Activated CD8-positive, alpha-beta T cell treated with anti-CD3 and anti-CD28 coated beads for 36 hours (primary cell): ENCODE measurements around the gene LYRM4. TPM values are rescaled to one million over a fixed set of nuclear protein-coding genes. Genes with fewer than 3 reads are reported as not detected.

ENCODE experiments used
- ATAC-seq: fragments of 200-7000 bp; cut with Tn5 transposase; one replicate; pipeline ENCODE4 v1.10.0; 2021; ENCODE audit warnings: mild to moderate bottlenecking, moderate library complexity
- CTCF ChIA-PET: fragments of 350-600 bp; sonication (Branson Sonifier 250); formaldehyde crosslinking; loops from one replicate; lab custom pipeline; 2021; ENCODE audit warnings: antibody characterized with exemption; lab: Charles Lee
- POLR2A ChIA-PET: fragments of 350-600 bp; sonication (Branson Sonifier 250); formaldehyde crosslinking; loops from one replicate; lab custom pipeline; 2021; ENCODE audit warnings: antibody characterized with exemption; lab: Charles Lee
- DNase-seq: peaks from one replicate; pipeline ENCODE4 v3.0.0-alpha.2; 2020
- H3K27ac Mint-ChIP-seq: one replicate; pipeline ENCODE4 v1.8.0; 2021; ENCODE audit warnings: mild to moderate bottlenecking, mixed read lengths
- H3K27me3 Mint-ChIP-seq: one replicate; pipeline ENCODE4 v1.8.0; 2021; ENCODE audit warnings: mixed read lengths
- H3K36me3 Mint-ChIP-seq: one replicate; pipeline ENCODE4 v1.8.0; 2021; ENCODE audit warnings: low read depth, mixed read lengths
- H3K4me1 Mint-ChIP-seq: one replicate; pipeline ENCODE4 v1.8.0; 2021; ENCODE audit warnings: low read depth, mixed read lengths
- H3K4me3 Mint-ChIP-seq: one replicate; pipeline ENCODE4 v1.8.0; 2021; ENCODE audit warnings: mild to moderate bottlenecking, moderate library complexity, mixed read lengths
- H3K9me3 Mint-ChIP-seq: one replicate; pipeline ENCODE4 v1.8.0; 2021; ENCODE audit warnings: mixed read lengths
- CTCF ChIP-seq: fragments of 200-600 bp; IDR thresholded peaks from one replicate; pipeline ENCODE4 v1.8.0; 2022; ENCODE audit warnings: antibody characterized with exemption, mild to moderate bottlenecking
- intact Hi-C: fragments of 100-400 bp; cut with micrococcal nuclease; formaldehyde crosslinking; loops from one replicate; pipeline ENCODE4 v1.10.0; 2022
- total RNA-seq, 2 experiments: library from RNA; stranded (reverse); gene quantifications; one replicate each; pipeline ENCODE4 v1.2.3, GENCODE V29; 2021

LYRM4 gene
- 10 to 100 TPM; 43.5 to 50.6 TPM for total RNA-seq

- no peak for TF ChIP-seq CTCF
- ATAC-seq, result peak; percentile 85
- H3K4me3 Mint-ChIP-seq, result peak within 1 kb of the TSS; percentile 87
- peak; percentile 90 for DNase-seq
- H3K9me3 Mint-ChIP-seq, result no peaks in the 10 kb centered on the region
- no peaks in the 10 kb centered on the region for H3K27me3 Mint-ChIP-seq
- peaks cover 12% of the 10 kb centered on the region for H3K36me3 Mint-ChIP-seq
- peaks cover 37% of the 10 kb centered on the region for H3K4me1 Mint-ChIP-seq
- H3K27ac Mint-ChIP-seq, result peak within 1 kb of the TSS; percentile 100
- intact Hi-C loops, result no loop called here
- POLR2A ChIA-PET, result interaction anchor here (0.6 to 2.7 kb wide), 8 partner anchors 9 to 133 kb away, joined by 3 to 41 read pairs (median 3); no protein-coding TSS in a partner anchor
- CTCF ChIA-PET, result interaction anchor here (0.9 to 1.7 kb wide), 7 partner anchors 14 to 119 kb away, joined by 3 to 8 read pairs (median 3); no protein-coding TSS in a partner anchor
Measured at GRCh38 chr6:5260661-5261544, at the start of gene LYRM4, which contains the start of gene FARS2. LYRM4 (minus strand) TSS chr6:5260950; CDS start chr6:5260733, 217 bp downstream. FARS2 (plus strand) TSS chr6:5261513.

- CTCF ChIA-PET, result no interaction called here
- ATAC-seq (no peak), DNase-seq (no peak)
- intact Hi-C loops, result no loop called here
- Mint-ChIP-seq H3K4me1 (peaks cover 19% of the 10 kb centered on the region), H3K4me3 (no peak overlapping the region), H3K27ac (no peak overlapping the region), H3K27me3 (no peaks in the 10 kb centered on the region), H3K9me3 (no peaks in the 10 kb centered on the region), H3K36me3 (no peaks in the 10 kb centered on the region)
- POLR2A ChIA-PET, result no interaction called here
- no peak for TF ChIP-seq CTCF
Measured at GRCh38 chr6:5308066-5308465, 47.3 kb upstream of the LYRM4 start.

GRCh38 chr6:5307058-5307457, 46.3 kb upstream of the LYRM4 start:
- H3K4me1 Mint-ChIP-seq, result peaks cover 29% of the 10 kb centered on the region
- no peak overlapping the region for H3K4me3 Mint-ChIP-seq
- no peaks in the 10 kb centered on the region for H3K36me3 Mint-ChIP-seq
- no peaks in the 10 kb centered on the region for H3K9me3 Mint-ChIP-seq
- no peak for TF ChIP-seq CTCF
- no peak for DNase-seq
- CTCF ChIA-PET, result interaction anchor here (1.6 to 5.7 kb wide), 2 partner anchors 91 to 163 kb away, joined by 4 to 48 read pairs; no protein-coding TSS in a partner anchor
- POLR2A ChIA-PET, result no interaction called here
- intact Hi-C loops, result no loop called here
- H3K27me3 Mint-ChIP-seq, result no peaks in the 10 kb centered on the region
- H3K27ac Mint-ChIP-seq, result no peak overlapping the region
- no peak for ATAC-seq

GRCh38 chr6:5305968-5306626, 45.3 kb upstream of the LYRM4 start:
- Mint-ChIP-seq H3K36me3 (no peaks in the 10 kb centered on the region), H3K4me1 (peaks cover 36% of the 10 kb centered on the region), H3K27ac (no peak overlapping the region), H3K4me3 (no peak overlapping the region), H3K9me3 (no peaks in the 10 kb centered on the region), H3K27me3 (no peaks in the 10 kb centered on the region)
- no peak for TF ChIP-seq CTCF
- DNase-seq, result no peak
- intact Hi-C loops, result no loop called here
- CTCF ChIA-PET, result interaction anchor here (1.6 to 5.7 kb wide), 2 partner anchors 90 to 162 kb away, joined by 4 to 48 read pairs; no protein-coding TSS in a partner anchor
- ATAC-seq, result no peak
- POLR2A ChIA-PET, result no interaction called here
